GM18520 (cell line): ENCODE results near the gene ABCA13.
"Not testable (repeated sequence)": the region's sequence is repeated elsewhere in the genome, so short reads cannot be mapped to it uniquely, and the experiment has no call there.

Experiments
- ATAC-seq: cut with Tn5 transposase; IDR thresholded peaks from one replicate; pipeline ENCODE4 v1.9.1; 2021; ENCODE audit not compliant: unreplicated experiment

Gene ABCA13

GRCh38 chr7:48171202-48171601 is at the start of gene ABCA13:
TSS of gene ABCA13 (plus strand) at chr7:48171458. CDS start at chr7:48171484, 26 bp downstream.
- no peak for ATAC-seq

- ATAC-seq = no peak
Observed at GRCh38 chr7:48126037-48126436, 45.2 kb upstream of the ABCA13 start.

- peak; percentile 87 for ATAC-seq
Observed at GRCh38 chr7:48130658-48131108, 40.6 kb upstream of the ABCA13 start.

- no peak for ATAC-seq
Observed at GRCh38 chr7:48132792-48133191, 38.5 kb upstream of the ABCA13 start.

- ATAC-seq = no peak
Observed at GRCh38 chr7:48139459-48139858, 31.8 kb upstream of the ABCA13 start.

GRCh38 chr7:48140001-48140681 is 31.1 kb upstream of the ABCA13 start:
- no peak for ATAC-seq

- ATAC-seq = no peak
Observed at GRCh38 chr7:48141521-48141920, 29.7 kb upstream of the ABCA13 start.

- no peak for ATAC-seq
Observed at GRCh38 chr7:48144291-48144768, 26.9 kb upstream of the ABCA13 start.

- no peak for ATAC-seq
Observed at GRCh38 chr7:48147078-48147591, 24.1 kb upstream of the ABCA13 start.

- not testable (repeated sequence) for ATAC-seq
Observed at GRCh38 chr7:48147690-48148089, 23.6 kb upstream of the ABCA13 start.

GRCh38 chr7:48148311-48148710 is 22.9 kb upstream of the ABCA13 start:
- ATAC-seq = no peak

GRCh38 chr7:48149058-48149457 is 22.2 kb upstream of the ABCA13 start:
- ATAC-seq = no peak

- ATAC-seq = no peak
Observed at GRCh38 chr7:48150086-48150485, 21.2 kb upstream of the ABCA13 start.

- ATAC-seq = peak; percentile 74
Observed at GRCh38 chr7:48154792-48155413, 16.4 kb upstream of the ABCA13 start.

- ATAC-seq = no peak
Observed at GRCh38 chr7:48158404-48158803, 12.9 kb upstream of the ABCA13 start.

- no peak for ATAC-seq
Observed at GRCh38 chr7:48161407-48162125, 9.7 kb upstream of the ABCA13 start.

- ATAC-seq = no peak
Observed at GRCh38 chr7:48165157-48165556, 6.1 kb upstream of the ABCA13 start.

GRCh38 chr7:48168159-48168558 is 3.1 kb upstream of the ABCA13 start:
- ATAC-seq = no peak

- no peak for ATAC-seq
Observed at GRCh38 chr7:48170506-48170905, 752 bp upstream of the ABCA13 start.

GRCh38 chr7:48173313-48173712 is 2.1 kb downstream of the ABCA13 start:
- no peak for ATAC-seq

- ATAC-seq = no peak
Observed at GRCh38 chr7:48173756-48174382, 2.6 kb downstream of the ABCA13 start.
